Measurements from ENCODE around the gene HHEX.

- TF ChIP-seq CTCF (IDR thresholded peaks at IDR 0.05; ENCODE audit: low read depth, low read length, missing input control): no peak
- no peak for TF ChIP-seq YY1 (IDR thresholded peaks at IDR 0.05)
- TF ChIP-seq RAD21 (IDR thresholded peaks at IDR 0.05): no peak
Measured at GRCh38 chr10:92662848-92663247, 26.9 kb upstream of the HHEX start.
